HepG2 (cell line): Measurements from ENCODE around the gene ACSM5. TPM values are rescaled to one million over a fixed set of nuclear protein-coding genes. Genes with fewer than 3 reads are reported as not detected.

Experiments used
- ATF6 ChIP-seq: sonication (generic); formaldehyde crosslinking; conservative IDR thresholded peaks from 2 replicates; pipeline ENCODE4 v1.4.0; 2020; ENCODE audit warnings: missing genetic modification reagents
- CREBL2 ChIP-seq: sonication (generic); formaldehyde crosslinking; IDR thresholded peaks from 2 replicates; pipeline ENCODE4 v1.8.1; 2023; ENCODE audit warnings: missing genetic modification reagents, mild to moderate bottlenecking, borderline replicate concordance
- ELF4 ChIP-seq: sonication (generic); formaldehyde crosslinking; IDR thresholded peaks from 2 replicates; pipeline ENCODE4 v1.5.0; 2020; ENCODE audit warnings: missing genetic modification reagents, mild to moderate bottlenecking, moderate library complexity, borderline replicate concordance
- EP300 ChIP-seq, 3 experiments: sonication (generic) in 1 of 3; formaldehyde crosslinking in 1 of 3; IDR thresholded peaks; 2 replicates each; pipeline versions ENCODE4 v1.5.1 to v1.6.1; 2011 to 2020; ENCODE audit warnings: low read depth in 2 of 3, low read length in 2 of 3, borderline replicate concordance in 1 of 3, improper control_type of control experiment in 1 of 3, mild to moderate bottlenecking in 1 of 3, missing genetic modification reagents in 1 of 3, moderate library complexity in 1 of 3
- FOXP1 ChIP-seq, 2 experiments: fragments of 450-650 bp in 1 of 2; IDR thresholded peaks; 2 replicates each; pipeline ENCODE4 v1.6.1; 2017 to 2018; ENCODE audit warnings: antibody characterized with exemption in 1 of 2
- HDAC1 ChIP-seq: sonication (generic); formaldehyde crosslinking; IDR thresholded peaks from 2 replicates; pipeline ENCODE4 v1.5.1; 2020; ENCODE audit warnings: mild to moderate bottlenecking, missing genetic modification reagents
- JUNB ChIP-seq: sonication (generic); formaldehyde crosslinking; IDR thresholded peaks from 2 replicates; pipeline ENCODE4 v1.8.0; 2022; ENCODE audit warnings: missing genetic modification reagents, mild to moderate bottlenecking, borderline replicate concordance
- KLF11 ChIP-seq: IDR thresholded peaks from 2 replicates; pipeline ENCODE4 v1.6.1; 2016; ENCODE audit warnings: missing compliant biosample characterization
- MAZ ChIP-seq, 2 experiments: sonication (generic) in 1 of 2; formaldehyde crosslinking in 1 of 2; IDR thresholded peaks; 2 replicates each; pipeline versions ENCODE4 v1.5.0 to v1.6.1; 2012 to 2020; ENCODE audit warnings: low read depth in 2 of 2, mild to moderate bottlenecking in 2 of 2, borderline replicate concordance in 1 of 2, improper control_type of control experiment in 1 of 2, low read length in 1 of 2, missing genetic modification reagents in 1 of 2, moderate library complexity in 1 of 2
- MIXL1 ChIP-seq: IDR thresholded peaks from 2 replicates; pipeline ENCODE4 v1.6.1; 2016
- NFKBIZ ChIP-seq: IDR thresholded peaks from 2 replicates; pipeline ENCODE4 v1.6.1; 2018; ENCODE audit warnings: missing genetic modification reagents, missing compliant biosample characterization
- NFYC ChIP-seq: IDR thresholded peaks from 2 replicates; pipeline ENCODE4 v1.6.1; 2016; ENCODE audit warnings: missing genetic modification reagents, missing compliant biosample characterization
- NR2F6 ChIP-seq, 2 experiments: IDR thresholded peaks; 2 replicates each; pipeline ENCODE4 v1.6.1; 2016; ENCODE audit warnings: antibody characterized with exemption in 1 of 2, mild to moderate bottlenecking in 1 of 2
- PHF8 ChIP-seq: sonication (generic); formaldehyde crosslinking; IDR thresholded peaks from 2 replicates; pipeline ENCODE4 v1.5.0; 2020; ENCODE audit warnings: missing genetic modification reagents
- TBL1XR1 ChIP-seq: fragments of 150-350 bp; IDR thresholded peaks from 2 replicates; pipeline ENCODE4 v1.6.1; 2014; ENCODE audit warnings: borderline replicate concordance, low read length; ENCODE audit not compliant: partially characterized antibody
- TRAFD1 ChIP-seq: sonication (generic); formaldehyde crosslinking; IDR thresholded peaks from 2 replicates; pipeline ENCODE4 v1.5.1; 2020; ENCODE audit warnings: missing genetic modification reagents, mild to moderate bottlenecking, borderline replicate concordance
- ZFP1 ChIP-seq: IDR thresholded peaks from 2 replicates; pipeline ENCODE4 v1.6.1; 2016
- ZMYM4 ChIP-seq: sonication (generic); formaldehyde crosslinking; IDR thresholded peaks from 2 replicates; pipeline ENCODE4 v1.8.1; 2023; ENCODE audit warnings: mild to moderate bottlenecking, missing genetic modification reagents
- ZNF180 ChIP-seq: sonication (generic); formaldehyde crosslinking; IDR thresholded peaks from 2 replicates; pipeline ENCODE4 v1.4.0; 2020; ENCODE audit warnings: low read depth, missing genetic modification reagents, borderline replicate concordance
- ZNF251 ChIP-seq: sonication (generic); formaldehyde crosslinking; IDR thresholded peaks from 2 replicates; pipeline ENCODE4 v1.9.0; 2021; ENCODE audit warnings: mild to moderate bottlenecking, missing genetic modification reagents
- ZNF546 ChIP-seq: sonication (generic); formaldehyde crosslinking; conservative IDR thresholded peaks from 2 replicates; pipeline ENCODE4 v1.8.1; 2023; ENCODE audit warnings: mild to moderate bottlenecking, missing genetic modification reagents
- ZNF572 ChIP-seq: sonication (generic); formaldehyde crosslinking; IDR thresholded peaks from 2 replicates; pipeline ENCODE4 v1.5.1; 2020; ENCODE audit warnings: mild to moderate bottlenecking, missing genetic modification reagents
- ZNF839 ChIP-seq: sonication (generic); formaldehyde crosslinking; IDR thresholded peaks from 2 replicates; pipeline ENCODE4 v1.4.0; 2020; ENCODE audit warnings: missing genetic modification reagents, mild to moderate bottlenecking, borderline replicate concordance
- polyA plus RNA-seq, 8 experiments: library from polyadenylated mRNA; depleted of rRNA in 3 of 8; stranded (reverse) in 7 of 8; unstranded in 1 of 8; fragments of >200 nt; fragmentation: Illumina TruSeq in 4 of 8; extraction: Trizol in 4 of 8; gene quantifications; 2 replicates each; pipeline versions ENCODE4 v1.2.1 to v1.2.3, GENCODE V29; 2011 to 2016; ENCODE audit warnings: low read depth in 4 of 8, missing spikeins in 1 of 8, mixed read lengths in 1 of 8; ENCODE audit not compliant: insufficient read depth in 1 of 8
- total RNA-seq, 5 experiments: library from RNA; depleted of rRNA; stranded (reverse); fragments of >200 nt; fragmentation: Illumina TruSeq; extraction: Trizol; gene quantifications; 2 replicates each; pipeline ENCODE4 v1.2.3, GENCODE V29; 2016; ENCODE audit warnings: low read depth in 1 of 5
- TF ChIP-seq, protein P1 (sequence below): fragments of 450-650 bp; IDR thresholded peaks from 2 replicates; pipeline ENCODE4 v1.6.1; 2017; ENCODE audit warnings: mild to moderate bottlenecking

ACSM5 gene
- total and polyA plus RNA-seq, 2 of the 13 experiments (the other 11 are each of a cell fraction or from before 2014, with no cell fraction given): 9.1 to 15.0 TPM

DNA sequence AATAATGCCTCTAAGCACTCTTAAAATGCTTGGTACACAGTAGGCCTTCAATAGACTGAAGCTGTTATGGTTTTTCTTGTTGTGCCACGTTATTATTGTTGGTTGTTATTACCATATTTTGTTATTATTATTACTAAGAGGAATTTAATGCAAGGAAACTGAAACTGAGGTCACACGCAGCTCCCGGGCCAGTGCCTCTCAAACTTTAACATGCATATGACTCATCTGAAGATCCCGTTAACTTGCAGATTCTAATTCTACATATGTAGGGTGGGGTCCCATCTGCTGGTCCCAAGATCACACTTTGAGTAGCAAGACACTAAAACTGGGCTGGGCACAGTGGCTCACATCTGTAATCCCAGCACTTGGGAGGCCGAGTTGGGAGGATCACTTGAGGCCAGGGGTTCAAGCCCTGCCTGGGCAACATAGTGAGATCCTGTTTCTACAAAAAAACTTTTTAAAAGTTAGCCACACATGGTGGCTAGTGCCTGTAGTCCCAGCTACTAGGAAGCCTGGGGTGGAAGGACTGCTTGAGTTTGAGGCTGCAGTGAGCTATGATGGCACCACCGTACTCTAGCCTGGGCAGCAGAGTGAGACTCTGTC is 888 bp downstream of the ACSM5 start (continued):
- TF ChIP-seq MAZ (IDR thresholded peaks at IDR 0.05; ENCODE audit: borderline replicate concordance, low read depth, low read length) (no peak), MAZ (CRISPR knock-in tag; IDR thresholded peaks at IDR 0.05; ENCODE audit: low read depth) (no peak), NR2F6 (IDR thresholded peaks at IDR 0.05) (no peak), NR2F6 (CRISPR knock-in tag; IDR thresholded peaks at IDR 0.05) (no peak), KLF11 (no peak), JUNB (CRISPR knock-in tag) (no peak), NFYC (CRISPR knock-in tag) (no peak), TRAFD1 (CRISPR knock-in tag) (no peak), ZNF251 (CRISPR knock-in tag) (no peak), ZMYM4 (CRISPR knock-in tag) (peak; percentile 18; the same call in 1 of the 2 replicates), ZNF546 (CRISPR knock-in tag) (no peak), EP300 (IDR thresholded peaks at IDR 0.05; ENCODE audit: low read depth in 2 of 2, low read length in 2 of 2) (no peak), EP300 (CRISPR knock-in tag; IDR thresholded peaks at IDR 0.05; ENCODE audit: borderline replicate concordance) (no peak), HDAC1 (CRISPR knock-in tag) (no peak), ELF4 (CRISPR knock-in tag) (no peak), TBL1XR1 (no peak), ZNF572 (CRISPR knock-in tag) (no peak), CREBL2 (CRISPR knock-in tag) (no peak), ATF6 (CRISPR knock-in tag) (no peak), ZFP1 (CRISPR knock-in tag) (no peak), ZNF180 (CRISPR knock-in tag) (no peak), ZNF839 (CRISPR knock-in tag) (no peak), NFKBIZ (CRISPR knock-in tag) (no peak), FOXP1 (IDR thresholded peaks at IDR 0.05) (no peak), FOXP1 (CRISPR knock-in tag; IDR thresholded peaks at IDR 0.05) (no peak), PHF8 (CRISPR knock-in tag) (no peak), MIXL1 (CRISPR knock-in tag) (no peak)
- TF ChIP-seq, protein P1, sequence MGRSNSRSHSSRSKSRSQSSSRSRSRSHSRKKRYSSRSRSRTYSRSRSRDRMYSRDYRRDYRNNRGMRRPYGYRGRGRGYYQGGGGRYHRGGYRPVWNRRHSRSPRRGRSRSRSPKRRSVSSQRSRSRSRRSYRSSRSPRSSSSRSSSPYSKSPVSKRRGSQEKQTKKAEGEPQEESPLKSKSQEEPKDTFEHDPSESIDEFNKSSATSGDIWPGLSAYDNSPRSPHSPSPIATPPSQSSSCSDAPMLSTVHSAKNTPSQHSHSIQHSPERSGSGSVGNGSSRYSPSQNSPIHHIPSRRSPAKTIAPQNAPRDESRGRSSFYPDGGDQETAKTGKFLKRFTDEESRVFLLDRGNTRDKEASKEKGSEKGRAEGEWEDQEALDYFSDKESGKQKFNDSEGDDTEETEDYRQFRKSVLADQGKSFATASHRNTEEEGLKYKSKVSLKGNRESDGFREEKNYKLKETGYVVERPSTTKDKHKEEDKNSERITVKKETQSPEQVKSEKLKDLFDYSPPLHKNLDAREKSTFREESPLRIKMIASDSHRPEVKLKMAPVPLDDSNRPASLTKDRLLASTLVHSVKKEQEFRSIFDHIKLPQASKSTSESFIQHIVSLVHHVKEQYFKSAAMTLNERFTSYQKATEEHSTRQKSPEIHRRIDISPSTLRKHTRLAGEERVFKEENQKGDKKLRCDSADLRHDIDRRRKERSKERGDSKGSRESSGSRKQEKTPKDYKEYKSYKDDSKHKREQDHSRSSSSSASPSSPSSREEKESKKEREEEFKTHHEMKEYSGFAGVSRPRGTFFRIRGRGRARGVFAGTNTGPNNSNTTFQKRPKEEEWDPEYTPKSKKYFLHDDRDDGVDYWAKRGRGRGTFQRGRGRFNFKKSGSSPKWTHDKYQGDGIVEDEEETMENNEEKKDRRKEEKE: no peak
